ENCODE data around the gene RAD1.
A peak's percentile ranks its signal among the peaks of the same experiment; 100 is the strongest.

Gene RAD1

DNA sequence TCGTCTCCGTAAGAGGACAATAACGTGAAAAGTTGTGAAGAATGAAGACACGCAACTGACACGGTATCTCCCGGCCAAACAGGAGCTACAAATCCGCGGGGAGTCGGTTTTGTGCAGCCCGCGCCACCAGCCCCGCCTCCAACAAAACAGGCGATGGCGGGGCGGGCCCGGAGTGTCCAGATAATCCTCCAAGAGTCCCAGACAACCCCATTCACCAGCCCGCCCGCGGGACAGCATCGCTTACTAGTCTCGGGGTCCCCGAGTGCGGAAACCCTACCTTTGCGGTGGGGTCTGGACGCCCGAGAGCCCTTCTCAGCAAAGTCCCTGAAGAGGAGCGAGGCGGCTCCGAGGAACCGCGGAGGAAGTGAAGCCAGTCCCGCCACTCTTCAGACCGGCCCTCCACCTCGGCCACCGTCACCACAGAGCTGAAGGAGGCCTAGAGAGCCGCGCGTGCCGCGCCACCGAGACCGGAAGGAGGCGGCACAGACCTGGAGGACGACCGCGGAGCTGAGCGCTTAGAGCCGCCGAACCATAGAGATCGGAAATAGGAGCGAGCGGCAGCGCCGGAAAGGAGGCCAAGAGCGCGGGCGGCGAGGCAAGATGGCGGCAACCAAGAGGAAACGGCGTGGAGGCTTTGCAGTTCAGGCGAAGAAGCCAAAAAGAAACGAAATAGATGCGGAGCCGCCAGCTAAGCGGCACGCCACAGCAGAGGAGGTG lies at the start of gene RAD1, which contains the start of gene BRIX1:
TSS of gene RAD1 (minus strand) at position 366 of the 717 bp plus-strand sequence. CDS start 612 bp downstream, outside the sequence.
TSS of gene BRIX1 (plus strand) at position 573 of the 717 bp plus-strand sequence. CDS start at position 601, 28 bp downstream.
- peak; percentile 99 for ATAC-seq (ENCODE audit: low read depth)
- H3K36me3 ChIP-seq (ENCODE audit: low read depth) = peaks cover 74% of the 10 kb centered on the region

DNA sequence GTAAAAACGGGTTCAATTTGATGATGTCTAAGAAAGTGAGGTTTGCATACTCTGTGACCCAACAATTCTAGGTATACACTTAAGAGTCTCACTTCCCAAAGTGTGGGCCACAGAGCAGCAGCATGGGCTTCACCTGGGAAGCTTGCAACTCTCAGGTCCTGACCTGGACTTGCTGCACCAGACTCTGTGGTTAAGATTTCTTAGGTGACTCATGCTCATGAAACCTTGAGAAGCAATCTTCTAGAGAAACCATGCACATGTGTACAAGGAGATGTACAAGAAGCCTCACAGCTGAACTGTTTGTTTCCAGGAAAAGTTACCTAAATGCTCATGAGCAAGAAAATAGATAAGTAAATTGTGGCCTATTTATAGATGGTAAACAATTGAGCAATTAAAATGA lies 44.0 kb upstream of the RAD1 start:
- H3K4me1 ChIP-seq (ENCODE audit: insufficient read depth, poor library complexity, severe bottlenecking) = no peaks in the 10 kb centered on the region
- peaks cover 20% of the 10 kb centered on the region for H3K36me3 ChIP-seq (ENCODE audit: low read depth)
- no peak for TF ChIP-seq CTCF (IDR thresholded peaks at IDR 0.05; ENCODE audit: poor library complexity, severe bottlenecking)
- DNase-seq (ENCODE audit: low spot score) = no peak
- H3K9me3 ChIP-seq (ENCODE audit: severe bottlenecking) = no peaks in the 10 kb centered on the region
- H3K27me3 ChIP-seq (ENCODE audit: insufficient read depth, poor library complexity, severe bottlenecking) = no peaks in the 10 kb centered on the region
- peak; percentile 90 for ATAC-seq (ENCODE audit: low read depth)
- H3K27ac ChIP-seq (ENCODE audit: poor library complexity, severe bottlenecking) = no peak overlapping the region
- no peak overlapping the region for H3K4me3 ChIP-seq (ENCODE audit: severe bottlenecking)

More for the DNA sequence above, at the start of gene RAD1, which contains the start of gene BRIX1:
- no peak for TF ChIP-seq CTCF (IDR thresholded peaks at IDR 0.05; ENCODE audit: poor library complexity, severe bottlenecking)
- Histone ChIP-seq H3K9me3 (ENCODE audit: severe bottlenecking) (no peaks in the 10 kb centered on the region), H3K27me3 (ENCODE audit: insufficient read depth, poor library complexity, severe bottlenecking) (no peaks in the 10 kb centered on the region), H3K4me3 (ENCODE audit: severe bottlenecking) (peak within 1 kb of the TSS; percentile 58), H3K27ac (ENCODE audit: poor library complexity, severe bottlenecking) (peak within 1 kb of the TSS; percentile 67), H3K4me1 (ENCODE audit: insufficient read depth, poor library complexity, severe bottlenecking) (peaks cover 23% of the 10 kb centered on the region)
- DNase-seq (ENCODE audit: low spot score) = peak; percentile 98

DNA sequence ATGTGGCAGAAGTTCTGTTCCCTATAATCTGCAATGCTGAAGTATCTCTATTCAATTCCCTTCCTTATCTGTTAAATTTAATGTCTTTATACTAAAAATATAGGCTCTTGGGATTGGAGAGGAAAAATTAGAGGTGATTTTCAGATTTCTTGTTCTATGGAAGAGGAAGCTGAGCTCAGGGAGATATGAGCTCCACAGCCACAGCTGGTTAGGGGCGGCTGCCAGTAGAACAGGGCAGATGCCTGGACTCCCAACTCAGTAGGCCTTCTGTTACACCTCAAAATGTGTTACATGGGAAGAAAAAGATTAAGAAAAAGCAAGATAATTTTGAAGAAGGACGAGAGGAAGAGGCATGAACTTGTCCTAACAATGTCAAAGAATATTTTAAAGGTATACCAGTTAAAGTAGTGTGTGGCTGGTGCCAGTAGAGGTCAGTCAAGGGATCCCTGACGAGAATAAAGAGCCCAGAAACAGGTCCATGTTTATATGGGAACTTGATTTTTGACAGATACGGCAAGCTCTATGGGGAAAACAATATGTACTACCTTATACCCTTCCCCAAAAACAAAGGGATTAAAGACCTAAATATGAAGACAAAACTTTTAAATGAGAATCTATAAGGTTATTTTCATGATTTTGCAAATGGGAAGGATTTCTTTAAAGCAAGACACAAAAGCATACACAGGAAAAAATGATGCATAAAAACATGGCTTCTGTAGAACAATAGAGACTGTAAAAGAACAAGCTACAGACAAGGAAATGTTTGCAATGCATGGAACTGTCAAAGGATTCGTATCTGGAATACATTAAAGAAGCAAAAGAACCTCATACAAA lies 42.8 kb upstream of the RAD1 start:
- DNase-seq (ENCODE audit: low spot score) = no peak
- no peak overlapping the region for H3K4me3 ChIP-seq (ENCODE audit: severe bottlenecking)
- ATAC-seq (ENCODE audit: low read depth) = peak; percentile 82

DNA sequence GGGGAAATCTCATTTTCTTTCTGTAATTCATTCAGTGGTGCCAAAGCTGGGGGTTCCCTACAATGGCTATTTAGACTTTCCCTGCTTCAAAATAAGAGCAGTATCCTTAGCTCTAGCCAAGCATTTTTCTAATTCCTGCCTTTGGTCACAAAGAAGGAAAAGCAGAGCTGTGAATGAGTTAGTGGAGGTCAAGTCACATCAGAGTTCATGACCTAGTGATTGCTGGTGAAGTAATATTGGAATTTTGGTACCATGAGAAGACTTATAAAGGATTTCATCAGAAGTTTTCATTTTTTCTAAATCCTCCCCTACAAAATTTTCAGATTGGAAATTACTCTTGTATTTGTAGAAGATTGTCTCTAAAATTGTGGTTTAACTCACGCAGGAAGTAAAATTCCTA lies 42.0 kb upstream of the RAD1 start:
- no peaks in the 10 kb centered on the region for H3K4me1 ChIP-seq (ENCODE audit: insufficient read depth, poor library complexity, severe bottlenecking)
- no peak overlapping the region for H3K4me3 ChIP-seq (ENCODE audit: severe bottlenecking)
- DNase-seq (ENCODE audit: low spot score) (no peak), ATAC-seq (ENCODE audit: low read depth) (no peak)
- H3K36me3 ChIP-seq (ENCODE audit: low read depth) = peaks cover 37% of the 10 kb centered on the region
- H3K9me3 ChIP-seq (ENCODE audit: severe bottlenecking) = no peaks in the 10 kb centered on the region
- H3K27ac ChIP-seq (ENCODE audit: poor library complexity, severe bottlenecking) = no peak overlapping the region
- H3K27me3 ChIP-seq (ENCODE audit: insufficient read depth, poor library complexity, severe bottlenecking) = no peaks in the 10 kb centered on the region
- TF ChIP-seq CTCF (IDR thresholded peaks at IDR 0.05; ENCODE audit: poor library complexity, severe bottlenecking) = no peak

More for the DNA sequence above, 42.8 kb upstream of the RAD1 start:
- H3K36me3 ChIP-seq (ENCODE audit: low read depth) = peaks cover 32% of the 10 kb centered on the region
- H3K27me3 ChIP-seq (ENCODE audit: insufficient read depth, poor library complexity, severe bottlenecking) = no peaks in the 10 kb centered on the region
- TF ChIP-seq CTCF (IDR thresholded peaks at IDR 0.05; ENCODE audit: poor library complexity, severe bottlenecking) = peak; percentile 91
- H3K27ac ChIP-seq (ENCODE audit: poor library complexity, severe bottlenecking) = no peak overlapping the region
- no peaks in the 10 kb centered on the region for H3K4me1 ChIP-seq (ENCODE audit: insufficient read depth, poor library complexity, severe bottlenecking)
- no peaks in the 10 kb centered on the region for H3K9me3 ChIP-seq (ENCODE audit: severe bottlenecking)
